OCI-M2 (cell line): ENCODE measurements around the gene PAX3.
"Not testable (repeated sequence)": the region's sequence is repeated elsewhere in the genome, so short reads cannot be mapped to it uniquely, and the experiment has no call there.

ENCODE experiments used
- DNase-seq: peaks from one replicate; lab custom pipeline; 2025; ENCODE audit not compliant: unreplicated experiment; lab: John Stamatoyannopoulos, UW

The PAX3 gene

DNA sequence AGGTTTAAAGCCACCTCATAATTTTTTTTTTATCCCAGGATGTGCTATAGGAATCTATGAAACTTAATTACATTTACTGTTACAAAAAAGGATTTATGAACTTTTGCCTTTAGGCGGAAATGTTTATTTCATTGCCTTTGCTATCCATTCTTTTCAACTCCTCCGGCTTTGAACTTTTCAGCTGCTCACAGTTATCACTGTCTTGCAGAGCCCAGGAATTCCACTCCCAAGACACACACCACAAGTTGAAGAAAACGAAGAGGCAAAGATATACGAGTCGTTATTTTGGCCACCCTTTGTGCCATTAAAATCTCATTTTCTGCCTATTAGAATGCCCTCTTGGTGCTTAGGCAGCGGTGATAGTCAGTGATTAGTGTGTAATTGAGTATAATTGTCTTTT lies 80.0 kb downstream of the PAX3 start:
- DNase-seq, result no peak

DNA sequence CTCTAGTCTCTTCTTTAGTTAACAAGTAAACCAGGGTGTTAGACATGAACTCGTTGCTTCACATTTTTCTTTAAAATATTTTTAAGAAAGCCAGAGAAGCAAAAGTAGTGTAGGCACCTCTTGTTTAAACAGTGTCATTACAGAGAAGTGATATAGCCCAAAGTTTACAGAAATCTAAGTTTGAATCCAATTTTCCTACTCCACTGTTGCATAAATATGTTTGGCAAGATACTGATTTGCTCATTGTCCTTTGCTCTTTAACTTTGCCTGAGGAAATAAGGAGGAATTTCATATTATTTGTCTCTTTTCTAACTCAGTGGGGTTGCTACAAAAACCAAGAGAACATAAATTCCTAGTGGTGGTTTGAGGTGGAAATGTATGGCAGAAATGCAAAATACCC lies 81.1 kb downstream of the PAX3 start:
- no peak for DNase-seq

DNA sequence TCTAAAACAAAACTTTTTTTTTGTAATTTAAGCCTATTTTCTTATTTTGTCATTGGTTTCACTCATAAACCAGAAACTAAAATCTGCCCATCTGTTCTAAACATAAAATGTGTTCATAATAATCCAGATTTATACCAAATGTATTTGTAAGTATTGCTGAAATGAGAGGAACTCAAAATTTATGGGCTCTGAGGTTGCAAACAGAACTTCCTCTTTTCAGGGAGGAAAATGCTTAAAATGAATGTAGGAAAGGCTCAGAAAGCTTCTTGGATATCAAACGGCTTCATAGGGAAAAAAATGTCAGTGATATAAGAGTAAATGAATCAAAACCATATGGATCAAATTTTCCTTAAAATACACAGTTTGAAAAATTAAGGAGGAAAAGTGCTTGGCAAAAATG lies 83.9 kb downstream of the PAX3 start:
- DNase-seq, result no peak

DNA sequence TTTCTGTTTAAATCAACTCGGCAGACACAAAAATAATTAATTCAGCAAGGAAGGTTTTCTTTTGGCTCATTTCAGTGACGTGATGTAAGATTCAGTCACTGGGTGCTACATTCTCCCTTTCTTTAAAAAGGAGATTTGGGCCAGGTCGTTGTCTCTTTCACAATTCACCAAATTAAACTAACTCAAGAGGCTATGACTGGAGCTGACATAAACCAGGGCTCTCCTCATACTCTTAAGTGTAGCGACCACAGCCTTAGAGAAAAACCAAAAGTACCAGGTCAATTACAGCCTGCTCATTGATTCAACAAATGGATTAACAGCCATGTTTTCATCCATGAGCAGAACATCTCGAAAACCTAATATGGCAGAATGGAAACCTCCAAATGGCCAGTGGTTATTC lies 85.7 kb downstream of the PAX3 start:
- no peak for DNase-seq

DNA sequence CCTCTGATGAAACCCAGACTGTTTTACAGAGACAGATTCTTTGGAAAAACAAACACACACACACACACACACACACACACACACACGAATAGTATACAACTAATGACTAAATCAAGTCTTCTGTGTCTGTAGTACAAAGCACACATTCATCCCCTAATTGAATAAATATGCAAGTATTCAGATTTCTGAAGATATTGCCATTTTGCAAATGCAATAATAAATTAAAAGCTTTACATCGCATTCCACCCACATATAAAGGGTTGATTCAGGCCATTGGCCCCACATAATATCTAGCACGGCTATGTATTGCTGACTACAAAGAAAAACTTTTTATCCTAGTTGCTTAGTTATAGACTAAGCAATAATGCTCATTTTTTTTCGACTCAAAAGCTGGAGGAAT lies 86.2 kb downstream of the PAX3 start:
- DNase-seq, result no peak

DNA sequence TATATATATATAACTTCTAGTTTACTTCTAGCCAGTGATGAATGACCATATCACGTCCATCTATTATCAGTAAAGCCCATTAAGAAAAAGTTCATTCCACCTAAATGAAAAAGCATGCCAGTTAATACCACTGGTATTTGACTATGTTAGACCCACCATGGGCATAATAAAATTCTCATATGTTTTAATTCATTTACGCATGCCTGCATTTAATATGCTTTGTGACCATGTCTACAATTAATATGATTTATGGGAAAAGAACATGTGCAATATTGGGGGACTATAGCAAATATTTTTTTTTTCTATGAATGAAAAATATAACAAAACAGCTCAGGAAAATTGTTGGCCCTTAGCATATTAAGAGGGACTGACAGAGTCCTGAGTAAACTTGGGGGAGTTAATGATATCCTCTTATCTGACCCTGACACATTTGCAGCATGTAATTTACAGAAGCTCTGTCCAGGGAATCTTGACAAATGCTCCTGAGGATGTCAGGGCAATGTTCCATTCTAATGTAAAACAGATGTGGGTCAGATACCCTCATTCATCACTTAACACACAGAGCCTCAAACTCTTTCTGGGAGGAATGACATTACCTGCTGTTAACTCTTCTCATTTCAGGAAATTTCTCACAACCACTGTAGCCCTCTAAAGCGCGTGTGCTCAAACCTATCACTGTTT lies 90.6 kb downstream of the PAX3 start:
- no peak for DNase-seq

DNA sequence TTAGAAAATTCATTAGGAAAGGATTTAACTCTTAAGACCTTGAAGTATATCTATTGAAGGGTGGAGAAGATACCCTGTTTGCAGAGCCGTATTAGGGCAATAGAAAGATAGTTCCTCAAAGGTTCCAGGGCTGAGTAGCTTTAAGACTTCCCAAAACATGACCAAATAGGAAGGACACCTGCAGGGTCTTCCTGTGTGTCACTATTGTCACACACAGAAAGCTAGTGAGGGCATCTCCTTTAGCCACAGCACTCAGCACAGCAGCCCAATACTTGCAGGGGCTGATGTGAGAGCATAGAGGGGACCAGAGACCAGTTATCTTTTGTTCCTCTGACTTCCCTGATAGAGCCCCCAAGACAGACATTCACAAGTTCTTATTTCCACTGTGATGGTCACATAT lies 93.7 kb downstream of the PAX3 start:
- DNase-seq, result no peak

DNA sequence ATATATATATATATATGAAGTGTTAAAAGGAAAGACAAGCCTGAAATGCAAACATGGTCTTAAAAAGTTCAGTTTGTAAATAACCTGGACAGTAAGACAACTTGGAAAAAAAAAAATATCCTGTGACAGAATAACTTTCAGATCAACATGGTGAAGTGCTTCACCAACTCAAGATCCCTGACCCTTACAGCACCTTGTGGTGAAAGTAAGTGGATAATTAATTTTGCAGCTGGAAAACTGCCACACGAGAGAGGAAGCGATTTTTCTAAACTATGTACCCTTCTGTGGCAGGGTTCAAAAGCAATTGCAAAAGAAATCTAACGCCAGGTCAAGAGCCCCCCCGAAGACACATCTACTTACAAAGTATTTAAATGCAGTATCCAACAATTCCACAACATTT lies 95.8 kb downstream of the PAX3 start:
- no peak for DNase-seq

DNA sequence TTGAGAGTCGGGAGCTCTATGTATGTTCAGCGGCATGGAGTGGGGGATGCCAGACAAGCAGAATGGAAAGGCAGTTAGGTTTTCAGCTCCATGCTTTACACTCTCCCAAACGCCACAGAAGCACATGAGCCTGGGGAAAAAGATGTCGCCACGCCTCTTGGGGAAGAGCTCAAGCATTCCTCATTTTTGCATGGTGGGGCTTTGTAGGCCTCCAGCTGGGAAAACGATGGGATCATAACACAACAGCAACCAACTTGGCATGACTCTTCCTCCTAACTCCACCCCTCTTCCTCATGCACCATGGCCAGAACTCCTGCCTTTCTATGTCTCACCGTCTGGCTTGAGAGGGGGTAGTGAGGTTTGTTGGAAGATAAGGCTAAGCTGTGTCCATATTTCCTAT lies 102.6 kb downstream of the PAX3 start:
- DNase-seq, result no peak

DNA sequence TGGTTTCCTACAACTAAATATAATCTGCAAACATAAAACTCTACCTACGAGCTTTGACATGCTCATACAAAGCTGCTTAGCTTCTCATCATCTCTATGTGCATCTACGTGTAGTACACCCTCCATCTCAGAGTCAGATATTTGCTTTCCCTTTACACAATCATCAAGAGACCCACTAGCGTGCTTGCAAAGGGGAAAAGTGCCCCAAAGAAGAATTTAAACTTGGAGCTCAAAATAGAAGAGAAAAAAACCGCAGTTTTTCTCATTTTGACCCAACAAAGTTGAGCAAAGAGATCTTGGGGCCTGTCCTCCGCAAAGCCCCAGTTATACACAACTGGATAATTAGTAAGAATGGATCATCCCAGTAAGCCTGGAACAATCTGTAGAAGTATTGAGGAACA lies 104.1 kb downstream of the PAX3 start:
- no peak for DNase-seq

DNA sequence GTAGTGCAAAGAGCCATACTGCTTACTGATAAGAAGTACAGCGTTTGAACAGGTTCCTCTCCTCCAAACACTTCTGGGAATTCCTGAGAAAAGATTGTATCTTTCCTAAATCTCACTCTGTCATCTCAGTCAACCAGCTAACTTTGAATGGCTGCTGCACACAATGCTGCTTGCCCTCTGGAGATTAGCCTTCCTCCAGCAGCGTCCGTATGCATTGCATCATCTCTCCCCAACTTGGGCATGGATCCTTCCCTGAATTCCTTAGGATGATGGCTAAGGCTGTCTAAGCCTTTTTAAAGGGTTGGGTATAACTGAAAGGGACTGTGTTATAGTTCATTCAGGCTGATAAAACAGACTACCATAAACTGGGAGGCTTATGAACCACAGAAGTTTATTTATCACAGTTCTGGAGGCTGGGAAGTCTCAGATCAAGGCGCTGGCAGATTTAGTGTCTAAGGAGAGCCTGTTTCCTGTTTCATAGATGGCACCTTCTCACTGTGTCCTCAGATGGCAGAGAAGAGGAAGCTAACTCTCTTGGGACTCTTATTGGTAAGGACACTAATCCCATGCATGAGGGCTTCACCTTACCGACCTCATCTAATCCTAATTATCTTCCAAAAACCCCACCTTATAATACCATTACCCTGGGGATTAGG lies 105.3 kb downstream of the PAX3 start:
- DNase-seq, result no peak

DNA sequence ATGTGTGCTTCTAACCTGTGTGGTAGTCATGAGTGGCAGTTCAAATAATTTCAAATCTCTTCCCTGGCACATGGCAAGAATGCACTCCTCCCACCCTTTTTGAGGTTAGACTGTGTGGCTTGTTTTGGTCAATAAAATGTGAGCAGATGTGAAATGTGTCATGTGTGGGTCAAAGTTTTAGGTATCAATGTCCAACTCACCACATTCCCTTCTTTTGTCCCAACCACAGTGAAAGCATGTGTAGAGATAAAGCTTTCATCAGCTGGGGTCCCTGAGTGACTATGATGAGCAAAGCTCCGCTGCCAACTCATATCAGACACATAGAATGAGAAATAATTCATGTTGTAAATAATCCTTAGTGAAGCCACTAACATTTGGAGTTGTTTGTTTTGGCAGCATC lies 118.2 kb downstream of the PAX3 start:
- DNase-seq, result no peak

DNA sequence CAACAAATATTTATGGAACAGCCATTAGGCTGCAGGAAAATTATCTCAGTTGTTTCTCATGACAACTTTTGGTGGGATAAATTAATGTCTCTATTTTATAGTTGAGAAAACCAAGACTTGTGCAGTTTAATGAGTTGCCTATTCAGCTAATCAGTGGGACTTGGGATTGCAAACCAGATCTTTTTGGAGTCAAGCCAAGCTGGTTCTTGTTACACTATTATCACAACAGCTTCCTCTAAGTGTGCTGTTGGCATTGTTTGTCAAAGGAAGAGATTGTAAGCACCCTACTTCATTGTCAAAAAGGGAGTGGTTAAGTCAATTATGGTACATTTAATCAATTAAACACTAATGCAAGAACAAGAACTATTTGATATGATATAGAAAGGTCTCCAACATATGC lies 119.2 kb downstream of the PAX3 start:
- DNase-seq, result no peak

DNA sequence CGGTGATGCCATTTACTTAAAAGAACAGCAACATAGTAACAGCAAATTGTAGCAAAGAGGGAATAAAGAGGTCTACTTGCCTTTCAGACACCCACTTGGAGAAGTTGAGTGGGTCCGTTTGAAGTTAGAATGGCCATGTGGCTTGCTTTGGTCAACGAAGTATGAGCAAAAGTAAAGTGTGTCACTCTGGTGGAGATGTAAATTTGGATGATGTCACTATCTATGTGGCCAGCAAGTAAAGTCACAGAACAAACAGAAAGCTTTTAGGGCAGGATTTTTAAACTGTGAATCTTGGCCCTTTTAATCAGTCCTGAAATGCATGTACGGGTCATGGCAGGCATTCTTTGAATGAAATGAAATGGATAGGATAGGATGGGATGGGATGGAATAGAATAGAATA lies 120.3 kb downstream of the PAX3 start:
- DNase-seq, result no peak

DNA sequence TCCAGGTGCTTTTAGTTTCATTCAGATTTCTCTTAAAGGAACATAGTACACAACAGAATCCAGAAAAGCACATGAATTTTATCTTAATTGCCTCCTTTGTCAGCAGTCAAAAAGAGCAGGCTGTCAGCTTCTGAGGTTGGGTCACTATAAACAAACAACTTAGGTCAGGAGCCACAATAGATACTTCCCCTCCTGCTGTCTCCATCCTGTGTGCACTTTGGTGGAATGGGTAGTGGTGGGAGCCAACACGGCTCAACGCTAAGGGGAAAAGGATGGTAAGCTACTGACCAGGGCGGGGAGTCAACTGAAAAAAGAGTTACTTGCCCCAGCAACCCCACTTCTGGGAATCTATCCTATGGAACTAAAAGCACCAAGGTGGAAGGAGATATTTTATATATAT lies 121.9 kb downstream of the PAX3 start:
- DNase-seq, result no peak

DNA sequence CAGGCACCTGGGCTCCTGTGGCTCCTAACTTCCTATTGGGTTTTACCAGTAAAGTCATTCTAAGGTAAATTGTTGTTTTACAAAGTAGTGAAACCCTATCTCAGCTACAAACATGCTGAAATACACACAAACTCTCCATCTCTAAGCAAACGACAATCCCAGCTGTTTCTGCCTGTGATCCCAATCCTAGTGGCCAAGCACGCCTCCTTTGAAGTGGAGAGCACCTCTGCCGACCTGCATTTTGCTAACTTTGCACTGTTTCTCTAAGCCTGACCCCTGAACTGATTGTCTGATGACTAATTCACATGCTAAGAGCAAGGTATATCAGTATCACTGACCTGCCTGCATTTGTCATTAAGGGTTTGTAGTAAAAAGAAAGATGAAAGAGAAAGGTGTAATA lies 124.3 kb downstream of the PAX3 start:
- DNase-seq, result no peak

DNA sequence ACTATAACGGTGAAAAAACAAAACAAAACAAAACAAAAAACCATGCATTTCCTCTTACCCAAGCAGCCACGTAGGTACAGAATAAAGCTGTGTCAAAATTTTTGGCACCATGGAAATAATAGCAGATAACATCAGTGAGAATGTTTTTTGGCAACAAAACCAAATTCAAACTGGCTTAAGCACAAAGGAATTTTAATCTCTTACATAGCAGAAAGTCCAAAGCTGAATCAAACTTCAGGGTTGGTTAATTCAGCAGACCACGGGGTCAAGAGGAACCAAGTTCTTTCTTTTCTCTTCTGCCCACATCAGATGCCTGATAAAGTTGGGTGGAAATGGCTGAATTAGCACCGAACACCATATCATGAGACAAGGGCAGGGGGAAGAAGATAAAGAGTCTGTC lies 129.5 kb downstream of the PAX3 start:
- DNase-seq, result no peak

DNA sequence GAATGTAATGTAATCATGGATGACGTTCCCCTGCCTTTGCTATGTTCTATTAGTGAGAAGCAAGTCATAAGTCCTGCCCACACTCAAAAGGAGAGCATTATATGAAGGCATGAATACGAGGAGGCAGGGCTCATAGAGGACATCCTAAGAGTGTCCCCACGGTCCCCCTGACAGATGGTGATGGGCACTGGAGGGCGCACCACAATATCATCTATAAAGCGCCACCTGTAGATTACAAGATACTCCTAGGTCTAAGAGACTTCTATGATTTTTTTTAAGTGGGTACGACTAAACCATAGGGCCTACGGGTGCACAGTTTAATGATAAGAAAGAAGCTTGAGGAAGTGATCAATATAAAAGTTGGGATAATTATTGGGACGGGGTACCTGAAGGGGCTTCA lies 131.0 kb downstream of the PAX3 start:
- DNase-seq, result no peak

DNA sequence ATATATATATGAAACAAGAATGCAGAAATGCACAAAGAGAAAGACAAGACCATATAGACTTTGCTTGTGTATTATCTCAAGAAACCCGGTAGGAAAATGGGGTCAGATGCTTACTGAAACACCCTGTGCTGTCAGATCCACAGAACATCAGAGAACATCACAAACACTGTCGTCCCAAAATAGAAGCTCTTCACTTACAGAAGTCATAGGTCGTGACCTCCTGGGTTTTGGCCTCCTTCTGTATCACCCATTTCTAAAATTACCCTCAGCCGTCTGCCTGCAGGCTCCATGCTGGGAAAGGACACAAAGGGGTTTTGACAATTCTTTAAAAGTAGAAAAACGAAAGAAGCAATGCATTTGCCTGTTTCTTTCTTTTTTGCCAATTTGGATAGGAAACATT lies 137.9 kb downstream of the PAX3 start:
- no peak for DNase-seq

DNA sequence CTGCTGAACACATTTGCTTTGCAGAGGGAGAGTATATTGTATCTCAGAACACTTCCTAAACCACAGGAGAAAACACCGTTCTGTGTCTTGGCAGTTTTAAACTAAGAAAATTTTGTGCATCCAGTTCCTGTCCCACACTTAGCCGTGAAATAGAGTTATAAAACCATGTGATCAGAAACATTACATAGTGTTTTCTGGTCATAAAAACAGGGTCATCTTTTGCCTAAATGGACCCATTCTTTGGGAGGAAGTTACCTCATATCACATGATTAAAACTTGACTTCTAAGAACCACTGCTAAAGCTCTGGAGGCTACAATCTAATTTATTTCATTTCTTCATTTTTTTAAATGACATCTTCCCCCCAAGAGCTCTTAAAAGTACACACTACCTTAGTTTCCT lies 138.7 kb downstream of the PAX3 start:
- DNase-seq, result no peak

DNA sequence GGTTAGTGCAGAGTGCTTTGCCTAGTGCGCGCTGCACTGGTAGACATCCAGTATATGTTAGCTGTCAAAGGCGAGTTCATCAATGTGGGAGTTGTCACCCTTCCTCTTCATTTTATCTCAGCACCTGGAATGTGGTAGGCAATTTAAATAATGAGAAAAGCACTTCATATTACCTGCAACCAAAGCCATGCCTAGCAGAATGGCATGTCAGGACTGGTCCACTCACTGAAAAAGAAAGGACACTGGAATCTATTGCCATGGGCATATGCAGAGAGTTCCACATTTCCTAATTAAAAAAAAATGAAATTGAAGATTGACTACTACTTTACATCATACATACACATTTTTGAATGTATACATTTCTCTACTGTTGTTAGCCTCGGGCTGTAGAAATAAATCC lies 139.6 kb downstream of the PAX3 start:
- no peak for DNase-seq

DNA sequence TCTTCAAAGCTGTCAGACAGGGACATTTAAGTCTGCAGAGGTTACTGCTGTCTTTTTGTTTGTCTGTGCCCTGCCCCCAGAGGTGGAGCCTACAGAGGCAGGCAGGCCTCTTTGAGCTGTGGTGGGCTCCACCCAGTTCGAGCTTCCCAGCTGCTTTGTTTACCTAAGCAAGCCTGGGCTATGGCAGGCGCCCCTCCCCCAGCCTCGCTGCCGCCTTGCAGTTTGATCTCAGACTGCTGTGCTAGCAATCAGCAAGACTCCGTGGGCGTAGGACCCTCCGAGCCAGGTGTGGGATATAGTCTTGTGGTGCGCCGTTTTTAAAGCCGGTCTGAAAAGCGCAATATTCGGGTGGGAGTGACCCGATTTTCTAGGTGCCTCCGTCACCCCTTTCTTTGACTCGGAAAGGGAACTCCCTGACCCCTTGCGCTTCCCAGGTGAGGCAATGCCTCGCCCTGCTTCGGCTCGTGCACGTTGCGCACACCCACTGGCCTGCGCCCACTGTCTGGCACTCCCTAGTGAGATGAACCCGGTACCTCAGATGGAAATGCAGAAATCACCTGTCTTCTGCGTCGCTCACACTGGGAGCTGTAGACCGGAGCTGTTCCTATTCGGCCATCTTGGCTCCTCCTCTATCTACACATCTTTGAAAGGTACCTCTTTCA lies 143.7 kb downstream of the PAX3 start:
- not testable (repeated sequence) for DNase-seq
